Lung (tissue), 12 donors: ENCODE data around the gene UBE2E3. TPM values are rescaled to one million over a fixed set of nuclear protein-coding genes. Genes with fewer than 3 reads are reported as not detected.

Source experiments
- ATAC-seq: fragments of 200-7000 bp; cut with Tn5 transposase; one replicate; pipeline ENCODE4 v1.9.1; 2020; ENCODE audit warnings: moderate number of reproducible peaks; ENCODE audit not compliant: insufficient read depth, low FRiP score
- DNase-seq, 3 donors: peaks; one replicate each; pipeline ENCODE4 v3.0.0-alpha.2; 2013 to 2017
- H3K27ac ChIP-seq, 2 donors: one replicate each; pipeline ENCODE4 v1.5.1; 2013; ENCODE audit warnings: mild to moderate bottlenecking in 2 of 2, moderate library complexity in 2 of 2, control low read depth in 1 of 2, inconsistent platforms in 1 of 2, low read depth in 1 of 2, low read length in 1 of 2
- H3K27me3 ChIP-seq, 3 donors: one replicate each; pipeline ENCODE4 v1.5.1; 2013; ENCODE audit warnings: low read length in 2 of 3; ENCODE audit not compliant: control insufficient read depth in 3 of 3, insufficient read depth in 3 of 3
- H3K36me3 ChIP-seq, 4 donors: one replicate each; pipeline ENCODE4 v1.5.1; 2013; ENCODE audit warnings: low read length in 4 of 4, mild to moderate bottlenecking in 1 of 4, moderate library complexity in 1 of 4; ENCODE audit not compliant: control insufficient read depth in 4 of 4, insufficient read depth in 4 of 4
- H3K4me1 ChIP-seq, 5 donors: one replicate each; pipeline ENCODE4 v1.5.1; 2013; ENCODE audit warnings: low read length in 5 of 5, mild to moderate bottlenecking in 2 of 5, moderate library complexity in 1 of 5; ENCODE audit not compliant: control insufficient read depth in 5 of 5, insufficient read depth in 5 of 5
- H3K4me3 ChIP-seq: one replicate; pipeline ENCODE4 v1.5.1; 2013; ENCODE audit warnings: mild to moderate bottlenecking, control low read depth, moderate library complexity
- H3K9ac ChIP-seq, 2 donors: one replicate each; pipeline ENCODE4 v1.5.1; 2013; ENCODE audit warnings: low read length in 2 of 2, control low read depth in 1 of 2; ENCODE audit not compliant: insufficient read depth in 1 of 2
- H3K9me3 ChIP-seq, 4 donors: one replicate each; pipeline ENCODE4 v1.5.1; 2013; ENCODE audit warnings: low read length in 3 of 4, mild to moderate bottlenecking in 1 of 4, moderate library complexity in 1 of 4; ENCODE audit not compliant: control insufficient read depth in 4 of 4, insufficient read depth in 3 of 4
- WGBS, 2 donors: extraction: QIAGEN DNeasy Blood & Tissue Kit; methylation state at CpG; one replicate each; pipeline ENCODE4 v1.1.7; 2013; 5-methylcytosine and 5-hydroxymethylcytosine counted together
- polyA plus RNA-seq, 2 donors: library from polyadenylated mRNA; stranded (reverse); fragments of 200-250 nt; gene quantifications; one replicate each; pipeline ENCODE4 v1.2.1, GENCODE V29; 2013
- total RNA-seq, 2 donors: library from RNA; depleted of rRNA in 1 of 2; stranded (reverse); fragments of >200 nt in 1 of 2; gene quantifications; one replicate each; pipeline ENCODE4 v1.2.1, GENCODE V29; 2014 to 2021
- TF ChIP-seq, protein P1 (sequence below): IDR thresholded peaks from 2 replicates; pipeline ENCODE4 v1.5.1; 2012; ENCODE audit warnings: mild to moderate bottlenecking; ENCODE audit errors: control extremely low read depth, extremely low read depth
- donor health status: control.
- donor health status: control.
- donor health status: Bipolar disorder and iron deficiency.
- donor health status: healthy.
- donor health status: DM: yes; HTN: yes; CAD: no.

Gene UBE2E3
- total and polyA plus RNA-seq, 4 donors = 36.4 to 103 (median 42.9) TPM

DNA sequence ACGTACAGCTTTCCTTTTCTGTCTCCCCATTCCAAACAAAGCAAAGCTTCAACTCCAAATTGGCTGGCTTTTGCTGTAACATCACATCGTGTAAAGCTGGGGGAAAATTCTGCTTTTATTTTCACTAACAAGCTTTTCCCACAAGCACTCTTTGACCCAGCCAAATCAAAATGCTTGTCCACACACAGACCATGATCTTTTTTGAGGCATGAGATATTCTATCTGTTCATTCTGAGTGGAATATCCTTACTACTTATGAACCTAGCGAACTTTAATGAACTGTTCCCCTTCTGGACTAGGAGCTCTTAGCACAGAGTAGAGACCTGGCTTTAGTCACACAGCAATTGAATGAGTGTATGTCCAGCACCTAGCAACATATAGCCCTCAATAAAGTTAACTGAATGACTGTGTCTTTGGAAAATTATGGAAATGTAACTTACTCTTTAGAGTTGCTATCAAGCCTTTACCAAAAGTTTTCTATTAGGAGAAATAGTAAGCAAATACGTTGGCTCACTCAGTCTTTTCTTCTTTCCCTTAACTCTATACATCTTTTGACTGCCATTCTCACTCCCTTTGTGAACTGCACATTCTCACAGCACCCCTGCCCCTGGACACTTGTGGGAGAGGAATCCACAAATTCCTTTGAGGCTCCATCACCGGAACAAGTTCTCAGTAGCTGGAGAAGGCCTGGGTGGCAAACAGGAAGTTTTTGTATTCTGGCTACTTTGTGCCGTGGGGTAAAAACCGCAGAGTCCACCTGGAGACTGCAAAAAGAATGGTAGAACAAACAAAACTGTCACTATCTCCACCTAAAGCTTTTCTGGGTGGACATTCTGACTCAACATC, 1.3 kb upstream of the UBE2E3 start:
- ATAC-seq (no peak), DNase-seq (peak; percentile 39 to 54 (median 44))
- Histone ChIP-seq H3K4me1 (peaks cover 0 to 29% (median 2%) of the 10 kb centered on the region in 5 donors), H3K9ac (no peak overlapping the region), H3K36me3 (no peaks in the 10 kb centered on the region), H3K27me3 (peaks cover 0 to 2% (median 0%) of the 10 kb centered on the region in 3 donors), H3K4me3 (no peak overlapping the region), H3K27ac (peak overlapping the region; percentile 94), H3K9me3 (no peaks in the 10 kb centered on the region)
- 42 to 52% methylated on average over 7 of the region's 7 CpGs for WGBS, 2 donors
- TF ChIP-seq, protein P1, sequence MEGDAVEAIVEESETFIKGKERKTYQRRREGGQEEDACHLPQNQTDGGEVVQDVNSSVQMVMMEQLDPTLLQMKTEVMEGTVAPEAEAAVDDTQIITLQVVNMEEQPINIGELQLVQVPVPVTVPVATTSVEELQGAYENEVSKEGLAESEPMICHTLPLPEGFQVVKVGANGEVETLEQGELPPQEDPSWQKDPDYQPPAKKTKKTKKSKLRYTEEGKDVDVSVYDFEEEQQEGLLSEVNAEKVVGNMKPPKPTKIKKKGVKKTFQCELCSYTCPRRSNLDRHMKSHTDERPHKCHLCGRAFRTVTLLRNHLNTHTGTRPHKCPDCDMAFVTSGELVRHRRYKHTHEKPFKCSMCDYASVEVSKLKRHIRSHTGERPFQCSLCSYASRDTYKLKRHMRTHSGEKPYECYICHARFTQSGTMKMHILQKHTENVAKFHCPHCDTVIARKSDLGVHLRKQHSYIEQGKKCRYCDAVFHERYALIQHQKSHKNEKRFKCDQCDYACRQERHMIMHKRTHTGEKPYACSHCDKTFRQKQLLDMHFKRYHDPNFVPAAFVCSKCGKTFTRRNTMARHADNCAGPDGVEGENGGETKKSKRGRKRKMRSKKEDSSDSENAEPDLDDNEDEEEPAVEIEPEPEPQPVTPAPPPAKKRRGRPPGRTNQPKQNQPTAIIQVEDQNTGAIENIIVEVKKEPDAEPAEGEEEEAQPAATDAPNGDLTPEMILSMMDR = no peak

- TF ChIP-seq, protein P1 = no peak
- ATAC-seq = no peak
- H3K4me1 ChIP-seq = peaks cover 0 to 35% (median 2%) of the 10 kb centered on the region in 5 donors
- DNase-seq = no peak
- no peaks in the 10 kb centered on the region for H3K9me3 ChIP-seq
- peak overlapping the region in 1 of 2 donors; percentile 26 for H3K9ac ChIP-seq
- H3K36me3 ChIP-seq = peaks cover 0 to 3% (median 0%) of the 10 kb centered on the region in 4 donors
- H3K27ac ChIP-seq = peak overlapping the region; percentile 94
- H3K4me3 ChIP-seq = peak overlapping the region; percentile 55
- peaks cover 0 to 2% (median 0%) of the 10 kb centered on the region in 3 donors for H3K27me3 ChIP-seq
- 10 to 14% methylated on average over 9 of the region's 9 CpGs for WGBS, 2 donors
Observed at GRCh38 chr2:180979749-180980105, 678 bp upstream of the UBE2E3 start.

DNA sequence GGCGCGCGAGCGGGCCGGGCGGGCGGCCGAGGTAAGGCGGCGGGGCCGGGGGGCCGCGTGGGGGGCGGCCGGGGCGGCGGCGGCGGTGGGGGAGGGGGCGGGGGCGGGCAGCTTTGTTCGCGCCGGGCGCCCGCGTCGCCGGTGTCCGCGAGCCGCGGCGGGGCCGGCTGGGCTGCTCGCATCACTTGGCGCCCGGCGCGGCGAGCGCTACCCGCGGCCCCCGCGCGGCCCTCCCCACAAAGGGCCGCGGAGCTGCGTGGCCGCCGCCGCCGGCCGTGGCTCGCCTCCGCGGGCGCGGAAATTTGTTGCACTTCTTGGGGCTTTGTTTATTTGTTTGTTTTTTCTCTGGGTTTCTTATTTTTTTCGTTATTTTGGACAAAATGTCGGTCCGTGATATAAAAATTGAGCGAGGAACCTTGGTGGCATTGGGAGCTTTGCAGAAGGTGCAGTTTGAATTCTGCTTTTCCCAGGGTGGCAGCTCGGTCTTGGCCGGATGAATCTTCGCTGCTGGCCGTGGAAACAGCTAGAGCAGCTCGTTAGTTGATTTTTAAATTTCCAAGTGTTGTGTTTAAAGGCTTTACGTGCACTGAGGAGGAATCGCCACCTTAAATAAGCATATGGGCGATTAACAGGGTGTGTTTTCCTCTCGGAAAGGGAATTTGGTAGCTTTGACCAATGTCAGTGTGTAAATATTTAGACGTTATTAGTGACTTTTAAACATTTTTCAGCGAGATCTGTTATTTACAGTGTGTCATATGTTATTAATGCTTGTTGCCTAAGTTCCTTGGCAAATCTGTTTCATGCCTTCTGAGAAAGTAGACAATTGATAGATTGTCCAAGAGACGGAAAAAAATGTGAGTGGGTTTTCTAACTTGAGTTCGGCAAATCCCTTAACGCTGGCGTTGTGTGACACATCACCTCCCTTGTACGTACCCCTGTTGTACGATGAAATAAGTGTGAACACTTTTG, 822 bp downstream of the UBE2E3 start:
- DNase-seq = peak; percentile 21 to 59 (median 47)
- WGBS, 2 donors = 0 to 1% methylated on average over 46 to 81 of the region's 81 CpGs
- Histone ChIP-seq H3K9me3 (no peaks in the 10 kb centered on the region), H3K36me3 (peaks cover 0 to 7% (median 2%) of the 10 kb centered on the region in 4 donors), H3K9ac (peak overlapping the region; percentile 29 to 88), H3K4me3 (peak overlapping the region; percentile 62), H3K4me1 (peaks cover 0 to 46% (median 11%) of the 10 kb centered on the region in 5 donors), H3K27ac (peak overlapping the region; percentile 94), H3K27me3 (peaks cover 0 to 2% (median 0%) of the 10 kb centered on the region in 3 donors)
- ATAC-seq = no peak
- TF ChIP-seq, protein P1 = no peak
